ENCODE measurements around the gene BCAS3. TPM values are rescaled to one million over a fixed set of nuclear protein-coding genes. Genes with fewer than 3 reads are reported as not detected.

BCAS3 gene
- total and polyA plus RNA-seq, 11 donors, result 4.5 to 23.5 (median 17.9) TPM

DNA sequence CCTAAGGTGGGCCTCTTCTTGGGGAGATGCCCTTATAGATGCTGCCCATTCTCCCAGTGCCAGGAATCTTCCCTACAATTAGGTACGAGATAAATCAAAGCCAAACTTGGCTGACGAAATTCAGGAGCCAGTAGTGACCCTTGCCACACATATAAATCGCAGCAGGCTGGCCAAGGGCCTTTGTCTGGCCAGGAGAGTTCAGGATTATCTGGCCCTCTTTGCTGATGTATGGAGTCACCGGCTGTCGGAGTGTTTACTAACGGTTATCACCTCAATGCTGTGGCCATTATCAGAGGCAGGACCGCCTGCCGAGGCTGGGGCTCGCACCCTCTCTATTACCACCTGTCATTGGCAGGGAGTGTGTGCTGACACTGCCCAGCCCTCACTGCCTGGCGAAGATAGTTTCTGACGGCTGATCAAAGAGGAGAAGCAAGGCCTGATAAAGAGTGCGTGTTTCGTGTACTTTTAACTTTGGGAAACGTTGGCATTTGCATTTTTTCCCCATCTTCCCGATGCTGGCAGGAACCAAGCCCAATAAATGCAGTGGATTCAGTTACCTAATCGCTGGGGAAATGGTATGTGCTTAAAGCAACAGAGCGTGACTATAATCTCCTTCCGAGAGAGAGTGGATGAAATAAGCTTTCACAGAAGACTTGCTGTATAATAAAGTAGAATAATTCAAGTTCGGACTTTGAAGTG, 689.2 kb downstream of the BCAS3 start:
- DNase-seq (peak; percentile 63 to 85 (median 75)), ATAC-seq (peak; percentile 97 to 99 (median 98))
- intact Hi-C loops (cut with DNase I), result no loop called here
- H3K36me3 ChIP-seq, result peaks cover 0 to 3% (median 0%) of the 10 kb centered on the region in 9 donors
- peak overlapping the region in 3 of 12 donors; percentile 10 to 38 (median 26) for H3K27ac ChIP-seq
- 43 to 57% (median 54%) methylated on average over 19 of the region's 19 CpGs for WGBS, 4 donors
- H3K27me3 ChIP-seq, result peaks cover 0 to 3% (median 0%) of the 10 kb centered on the region in 9 donors
- no peaks in the 10 kb centered on the region for H3K9me3 ChIP-seq
- no peak overlapping the region for H3K4me3 ChIP-seq
- TF ChIP-seq POLR2A (IDR thresholded peaks at IDR 0.05), result no peak
- TF ChIP-seq, protein P1, sequence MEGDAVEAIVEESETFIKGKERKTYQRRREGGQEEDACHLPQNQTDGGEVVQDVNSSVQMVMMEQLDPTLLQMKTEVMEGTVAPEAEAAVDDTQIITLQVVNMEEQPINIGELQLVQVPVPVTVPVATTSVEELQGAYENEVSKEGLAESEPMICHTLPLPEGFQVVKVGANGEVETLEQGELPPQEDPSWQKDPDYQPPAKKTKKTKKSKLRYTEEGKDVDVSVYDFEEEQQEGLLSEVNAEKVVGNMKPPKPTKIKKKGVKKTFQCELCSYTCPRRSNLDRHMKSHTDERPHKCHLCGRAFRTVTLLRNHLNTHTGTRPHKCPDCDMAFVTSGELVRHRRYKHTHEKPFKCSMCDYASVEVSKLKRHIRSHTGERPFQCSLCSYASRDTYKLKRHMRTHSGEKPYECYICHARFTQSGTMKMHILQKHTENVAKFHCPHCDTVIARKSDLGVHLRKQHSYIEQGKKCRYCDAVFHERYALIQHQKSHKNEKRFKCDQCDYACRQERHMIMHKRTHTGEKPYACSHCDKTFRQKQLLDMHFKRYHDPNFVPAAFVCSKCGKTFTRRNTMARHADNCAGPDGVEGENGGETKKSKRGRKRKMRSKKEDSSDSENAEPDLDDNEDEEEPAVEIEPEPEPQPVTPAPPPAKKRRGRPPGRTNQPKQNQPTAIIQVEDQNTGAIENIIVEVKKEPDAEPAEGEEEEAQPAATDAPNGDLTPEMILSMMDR (IDR thresholded peaks at IDR 0.05), result no peak
- peaks cover 0 to 18% (median 0%) of the 10 kb centered on the region in 12 donors for H3K4me1 ChIP-seq

DNA sequence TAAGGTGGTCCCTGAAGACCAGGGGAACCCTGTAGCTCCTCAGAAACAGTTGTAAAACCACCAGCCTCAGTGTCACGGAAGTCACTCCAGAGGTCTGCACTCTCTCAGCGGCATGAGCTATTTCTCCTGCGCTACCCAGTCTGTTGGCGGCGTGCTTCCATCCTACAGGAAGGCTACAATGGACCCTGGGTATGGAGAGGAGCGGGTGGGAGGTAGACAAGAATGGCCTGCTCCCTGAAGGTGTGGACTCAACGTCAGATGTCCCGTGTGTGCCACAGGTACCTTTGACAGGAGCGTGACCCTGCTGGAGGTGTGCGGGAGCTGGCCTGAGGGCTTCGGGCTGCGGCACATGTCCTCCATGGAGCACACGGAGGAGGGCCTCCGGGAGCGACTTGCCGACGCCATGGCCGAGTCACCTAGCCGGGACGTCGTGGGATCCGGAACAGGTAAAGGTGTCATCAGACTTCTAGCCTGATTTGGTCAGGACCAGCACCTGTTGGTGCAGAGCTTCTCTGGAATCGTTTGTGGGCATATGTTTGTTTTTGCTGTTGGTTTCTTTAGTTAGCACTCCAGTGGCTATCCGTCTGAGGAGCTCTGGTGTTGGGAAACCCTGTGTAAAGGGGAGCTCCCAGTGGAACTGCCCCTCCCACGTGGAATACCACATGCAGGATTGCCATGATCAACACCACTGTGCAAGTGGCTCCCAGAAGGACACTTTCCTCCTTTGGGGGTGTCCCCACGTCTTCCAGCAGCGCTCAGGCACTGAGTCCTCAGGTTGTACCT, 690.6 kb downstream of the BCAS3 start:
- intact Hi-C loops (cut with DNase I), result no loop called here
- H3K27ac ChIP-seq, result no peak overlapping the region
- H3K9me3 ChIP-seq, result no peaks in the 10 kb centered on the region
- peaks cover 0 to 18% (median 0%) of the 10 kb centered on the region in 12 donors for H3K4me1 ChIP-seq
- H3K36me3 ChIP-seq, result peaks cover 0 to 3% (median 0%) of the 10 kb centered on the region in 9 donors
- ATAC-seq (no peak), DNase-seq (no peak)
- peaks cover 0 to 2% (median 0%) of the 10 kb centered on the region in 9 donors for H3K27me3 ChIP-seq
- TF ChIP-seq, protein P1 (IDR thresholded peaks at IDR 0.05), result no peak
- TF ChIP-seq POLR2A (IDR thresholded peaks at IDR 0.05), result no peak
- H3K4me3 ChIP-seq, result no peak overlapping the region
- 97% methylated on average over 18 to 27 of the region's 27 CpGs for WGBS, 4 donors

DNA sequence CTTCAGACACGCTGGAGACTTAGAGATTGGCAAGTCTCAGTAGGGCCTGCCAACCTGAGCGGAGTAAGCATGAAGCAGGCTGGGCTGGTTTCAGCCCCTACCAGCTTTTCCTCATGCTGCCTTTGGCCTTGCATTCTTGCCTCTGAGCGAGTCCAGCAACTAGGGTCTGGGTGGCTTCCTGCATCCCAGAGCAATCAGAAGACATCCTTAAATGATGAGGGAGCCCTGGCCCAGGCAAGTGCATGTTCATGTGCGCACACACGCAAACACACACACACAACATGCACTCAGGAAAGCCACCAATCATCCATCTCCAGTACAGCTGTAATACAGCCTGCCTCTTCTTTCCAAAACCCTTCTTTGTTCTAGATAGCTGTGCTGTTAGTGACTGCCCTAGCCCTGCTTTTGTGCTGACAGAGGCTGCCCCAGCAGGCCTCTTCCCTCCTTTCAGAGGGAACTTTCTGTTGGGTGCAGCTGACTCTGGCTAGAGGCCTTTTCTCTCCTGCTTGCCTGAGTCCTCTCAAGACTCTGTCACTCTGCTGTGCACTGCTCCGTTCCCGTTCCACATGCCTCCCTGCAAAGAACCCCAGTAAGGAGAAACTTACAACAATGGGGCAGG, 691.3 kb downstream of the BCAS3 start:
- intact Hi-C loops (cut with DNase I), result no loop called here
- no peak for ATAC-seq

More for the DNA sequence above, 691.3 kb downstream of the BCAS3 start:
- Histone ChIP-seq H3K4me3 (no peak overlapping the region), H3K27ac (no peak overlapping the region), H3K4me1 (peaks cover 0 to 18% (median 0%) of the 10 kb centered on the region in 12 donors), H3K36me3 (peaks cover 0 to 3% (median 0%) of the 10 kb centered on the region in 9 donors), H3K27me3 (no peaks in the 10 kb centered on the region), H3K9me3 (no peaks in the 10 kb centered on the region)
- 95 to 99% (median 97%) methylated on average over 4 to 7 of the region's 7 CpGs for WGBS, 4 donors
- no peak for DNase-seq
- TF ChIP-seq, protein P1 (IDR thresholded peaks at IDR 0.05), result no peak
- no peak for TF ChIP-seq POLR2A (IDR thresholded peaks at IDR 0.05)

Data from heart left ventricle (tissue), 16 donors.